SU-DHL-6 (cell line): ENCODE results near the gene SPEF1.
"Not testable (repeated sequence)": the region's sequence is repeated elsewhere in the genome, so short reads cannot be mapped to it uniquely, and the experiment has no call there.

Experiments used
- H2AFZ ChIP-seq: fragments of 200-600 bp; sonication (generic); 2 replicates; pipeline ENCODE4 v1.6.1; 2014; ENCODE audit warnings: low read depth, mild to moderate bottlenecking, moderate library complexity, mixed read lengths, antibody characterized with exemption, low read length; ENCODE audit not compliant: severe bottlenecking
- H3F3A ChIP-seq: fragments of 200-600 bp; shearing (Covaris generic); 2 replicates; pipeline ENCODE4 v1.6.0; 2016; ENCODE audit warnings: antibody characterized with exemption, mild to moderate bottlenecking; ENCODE audit not compliant: insufficient read depth
- H3K27ac ChIP-seq: fragments of 200-600 bp; sonication (generic); 2 replicates; pipeline ENCODE4 v1.5.1; 2016; ENCODE audit warnings: low read depth, mild to moderate bottlenecking, low read length, moderate library complexity, mixed read lengths
- H3K27me3 ChIP-seq: fragments of 200-600 bp; sonication (generic), shearing (Covaris generic); 2 replicates; pipeline ENCODE4 v1.6.0; 2014; ENCODE audit warnings: mild to moderate bottlenecking, low read length
- H3K36me3 ChIP-seq: fragments of 200-600 bp; sonication (generic); 2 replicates; pipeline ENCODE4 v1.6.1; 2014; ENCODE audit warnings: mild to moderate bottlenecking, low read length, mixed read lengths
- H3K4me2 ChIP-seq: fragments of 300-600, 200-600 bp; shearing (Covaris generic), sonication (generic); 2 replicates; pipeline ENCODE4 v1.6.0; 2014; ENCODE audit warnings: low read length, low read depth, mild to moderate bottlenecking; ENCODE audit not compliant: poor library complexity, severe bottlenecking
- H3K4me3 ChIP-seq: fragments of 200-600 bp; sonication (generic); 2 replicates; pipeline ENCODE4 v1.5.1; 2014; ENCODE audit warnings: antibody characterized with exemption, low read length, mild to moderate bottlenecking, mixed read lengths; ENCODE audit not compliant: insufficient read depth, poor library complexity, severe bottlenecking
- H3K79me2 ChIP-seq: fragments of 200-600 bp; sonication (generic); 2 replicates; pipeline ENCODE4 v1.6.1; 2014; ENCODE audit warnings: mild to moderate bottlenecking, low read length, moderate library complexity; ENCODE audit not compliant: insufficient read depth
- H3K9ac ChIP-seq: fragments of 200-600 bp; sonication (generic); 2 replicates; pipeline ENCODE4 v1.7.0; 2014; ENCODE audit warnings: mild to moderate bottlenecking, low read length
- H3K9me2 ChIP-seq: fragments of 200-600 bp; sonication (generic); replicated peaks from 2 replicates; pipeline ENCODE4 v1.6.1; 2014; ENCODE audit warnings: low read length; ENCODE audit not compliant: insufficient read depth
- H3K9me3 ChIP-seq: fragments of 200-600 bp; sonication (generic); 2 replicates; pipeline ENCODE4 v1.6.1; 2014; ENCODE audit warnings: low read length, mixed read lengths; ENCODE audit not compliant: insufficient read depth
- H4K20me1 ChIP-seq: fragments of 200-600 bp; sonication (generic); 2 replicates; pipeline ENCODE4 v1.6.1; 2014; ENCODE audit warnings: low read depth, mild to moderate bottlenecking, antibody characterized with exemption, low read length, moderate library complexity, mixed read lengths
- EZH2phosphoT487 ChIP-seq: fragments of 200-600 bp; sonication (generic), shearing (Covaris generic); conservative IDR thresholded peaks from 2 replicates; pipeline ENCODE4 v1.6.1; 2018; ENCODE audit warnings: mild to moderate bottlenecking, antibody characterized with exemption, low read length, moderate library complexity, mixed read lengths
- TF ChIP-seq, protein P1 (sequence below): fragments of 200-600 bp; sonication (generic); IDR thresholded peaks from one replicate; pipeline ENCODE4 v1.5.1; 2017; ENCODE audit warnings: antibody characterized with exemption, mild to moderate bottlenecking, low read length, moderate library complexity; ENCODE audit not compliant: insufficient read depth, poor library complexity, severe bottlenecking

SPEF1 gene, protein sequence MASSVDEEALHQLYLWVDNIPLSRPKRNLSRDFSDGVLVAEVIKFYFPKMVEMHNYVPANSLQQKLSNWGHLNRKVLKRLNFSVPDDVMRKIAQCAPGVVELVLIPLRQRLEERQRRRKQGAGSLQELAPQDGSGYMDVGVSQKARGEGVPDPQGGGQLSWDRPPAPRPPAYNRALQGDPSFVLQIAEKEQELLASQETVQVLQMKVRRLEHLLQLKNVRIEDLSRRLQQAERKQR

DNA sequence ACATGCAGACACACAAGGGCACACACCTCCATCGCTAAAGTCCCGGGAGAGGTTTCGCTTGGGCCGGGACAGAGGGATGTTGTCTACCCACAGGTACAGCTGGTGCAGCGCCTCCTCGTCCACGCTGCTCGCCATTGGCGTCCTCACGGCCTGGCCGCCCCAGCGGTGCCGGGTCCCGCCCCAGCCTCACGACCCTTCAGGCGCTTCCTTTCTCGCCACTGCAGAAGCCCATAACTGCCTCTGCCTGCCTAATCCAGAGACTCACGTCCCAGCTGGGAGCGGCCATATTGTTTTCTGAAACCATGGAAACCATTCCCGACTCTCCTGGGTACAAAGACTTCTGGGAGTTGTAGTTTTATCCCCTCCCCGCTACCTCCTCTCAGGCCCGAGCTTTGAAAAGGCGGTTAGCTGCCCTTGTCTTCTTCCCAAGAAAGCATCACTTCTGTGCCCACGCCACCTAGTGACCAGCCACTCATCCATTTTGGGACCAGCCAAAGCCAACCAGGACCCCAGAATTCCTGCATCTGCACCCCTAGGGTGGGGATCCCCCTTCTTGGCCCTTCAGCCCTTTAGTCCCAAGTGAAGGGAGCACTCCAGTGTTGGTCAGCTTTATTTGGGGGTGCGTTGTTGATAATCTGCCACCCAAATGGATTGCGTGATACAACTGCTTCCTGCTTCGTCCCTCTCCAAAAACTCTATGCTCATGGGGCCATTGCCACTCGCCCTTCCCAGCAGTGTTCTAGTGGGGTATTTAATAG lies at the start of gene SPEF1:
TSS of gene SPEF1 (minus strand) at position 296 of the 758 bp plus-strand sequence. CDS start at position 135, 161 bp downstream.
- Histone ChIP-seq H3K4me3 (no peak within 1 kb of the TSS), H3K9me2 (no peaks in the 10 kb centered on the region), H3K9ac (no peak within 1 kb of the TSS; the same call in 1 of the 2 replicates), H3K9me3 (no peaks in the 10 kb centered on the region), H3K4me2 (peak within 1 kb of the TSS; percentile 58), H3K27me3 (no peaks in the 10 kb centered on the region), H3K79me2 (no peaks in the 10 kb centered on the region; the same call in 1 of the 2 replicates), H2AFZ (no peak within 1 kb of the TSS), H3F3A (peaks cover 6% of the 10 kb centered on the region; the same call in 1 of the 2 replicates), H4K20me1 (no peaks in the 10 kb centered on the region), H3K36me3 (no peaks in the 10 kb centered on the region), H3K27ac (no peak within 1 kb of the TSS)
- TF ChIP-seq, protein P1, sequence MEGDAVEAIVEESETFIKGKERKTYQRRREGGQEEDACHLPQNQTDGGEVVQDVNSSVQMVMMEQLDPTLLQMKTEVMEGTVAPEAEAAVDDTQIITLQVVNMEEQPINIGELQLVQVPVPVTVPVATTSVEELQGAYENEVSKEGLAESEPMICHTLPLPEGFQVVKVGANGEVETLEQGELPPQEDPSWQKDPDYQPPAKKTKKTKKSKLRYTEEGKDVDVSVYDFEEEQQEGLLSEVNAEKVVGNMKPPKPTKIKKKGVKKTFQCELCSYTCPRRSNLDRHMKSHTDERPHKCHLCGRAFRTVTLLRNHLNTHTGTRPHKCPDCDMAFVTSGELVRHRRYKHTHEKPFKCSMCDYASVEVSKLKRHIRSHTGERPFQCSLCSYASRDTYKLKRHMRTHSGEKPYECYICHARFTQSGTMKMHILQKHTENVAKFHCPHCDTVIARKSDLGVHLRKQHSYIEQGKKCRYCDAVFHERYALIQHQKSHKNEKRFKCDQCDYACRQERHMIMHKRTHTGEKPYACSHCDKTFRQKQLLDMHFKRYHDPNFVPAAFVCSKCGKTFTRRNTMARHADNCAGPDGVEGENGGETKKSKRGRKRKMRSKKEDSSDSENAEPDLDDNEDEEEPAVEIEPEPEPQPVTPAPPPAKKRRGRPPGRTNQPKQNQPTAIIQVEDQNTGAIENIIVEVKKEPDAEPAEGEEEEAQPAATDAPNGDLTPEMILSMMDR = no peak
- TF ChIP-seq EZH2phosphoT487 = no peak

DNA sequence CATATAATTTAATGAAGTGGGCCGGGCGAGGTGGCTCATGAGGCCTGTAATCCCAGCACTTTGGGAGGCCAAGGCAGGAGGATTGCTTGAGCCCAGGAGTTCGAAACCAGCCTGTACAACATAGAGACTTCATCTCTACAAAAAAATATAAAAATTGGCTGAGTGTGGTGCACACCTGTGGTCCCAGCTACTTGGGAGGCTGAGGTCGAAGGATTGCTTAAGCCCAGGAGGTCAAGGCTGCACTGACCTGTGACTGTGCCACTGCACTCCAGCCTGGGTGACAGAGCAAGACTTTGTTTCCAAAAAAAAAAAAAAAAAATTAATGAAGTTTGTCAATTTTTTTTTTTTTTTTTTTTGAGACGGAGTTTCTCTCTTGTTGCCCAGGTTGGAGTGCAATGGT lies 48.6 kb upstream of the SPEF1 start:
- not testable (repeated sequence) for H3F3A ChIP-seq, H3K4me2 ChIP-seq, H3K27ac ChIP-seq, H2AFZ ChIP-seq, H3K9me2 ChIP-seq, H3K9ac ChIP-seq, H3K27me3 ChIP-seq, H4K20me1 ChIP-seq, H3K4me3 ChIP-seq, H3K36me3 ChIP-seq, H3K79me2 ChIP-seq, H3K9me3 ChIP-seq

DNA sequence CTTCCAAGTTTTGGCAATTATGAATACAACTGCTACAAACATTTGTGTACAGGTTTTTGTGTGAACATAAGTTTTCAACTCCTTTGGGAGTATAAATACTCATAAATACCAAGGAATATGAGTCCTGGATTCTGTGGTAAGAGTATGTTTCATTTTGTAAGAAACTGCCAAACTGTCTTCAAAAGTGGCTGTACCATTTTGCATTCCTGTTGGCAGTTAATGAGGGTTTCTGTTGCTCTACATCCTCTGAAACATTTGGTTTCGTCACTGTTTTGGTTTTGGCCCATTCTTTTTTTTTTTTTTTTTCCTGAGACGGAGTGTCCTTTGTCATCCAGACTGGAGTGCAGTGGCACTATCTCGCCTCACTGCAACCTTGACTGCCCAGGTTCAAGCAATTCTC lies 47.5 kb upstream of the SPEF1 start:
- Histone ChIP-seq H3K9me2 (no peaks in the 10 kb centered on the region), H3K9ac (no peak overlapping the region), H3K27me3 (no peaks in the 10 kb centered on the region), H3K79me2 (no peaks in the 10 kb centered on the region), H3K4me3 (no peak overlapping the region), H3K27ac (no peak overlapping the region), H3K4me2 (no peak overlapping the region), H3K36me3 (no peaks in the 10 kb centered on the region), H4K20me1 (no peaks in the 10 kb centered on the region), H3K9me3 (no peaks in the 10 kb centered on the region), H3F3A (no peaks in the 10 kb centered on the region), H2AFZ (no peak overlapping the region)
- TF ChIP-seq, protein P1 = no peak
- no peak for TF ChIP-seq EZH2phosphoT487

DNA sequence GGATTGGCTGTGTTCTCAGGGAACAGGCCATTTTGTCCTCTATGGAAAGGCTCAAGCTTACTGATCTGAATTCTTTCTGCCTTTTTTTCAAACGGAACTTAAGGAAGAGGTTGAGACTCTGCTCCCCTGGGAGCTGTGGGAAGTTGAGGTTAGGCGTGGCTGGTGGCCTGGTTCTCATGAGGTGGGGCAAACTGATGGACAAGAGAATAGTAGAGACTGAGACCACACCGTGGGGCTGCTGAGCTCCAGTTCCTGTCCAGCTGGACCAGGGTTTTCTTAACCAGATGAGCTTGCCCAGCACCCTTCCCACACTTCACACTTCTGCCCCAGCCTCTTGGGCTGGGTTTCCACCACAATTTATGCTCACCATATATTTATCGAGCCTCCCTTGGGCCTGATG lies 45.2 kb upstream of the SPEF1 start:
- Histone ChIP-seq H3K36me3 (no peaks in the 10 kb centered on the region), H4K20me1 (no peaks in the 10 kb centered on the region), H3K27ac (no peak overlapping the region), H3F3A (no peaks in the 10 kb centered on the region), H3K27me3 (no peaks in the 10 kb centered on the region), H3K79me2 (peaks cover 3% of the 10 kb centered on the region; the same call in 1 of the 2 replicates), H3K9ac (no peak overlapping the region), H3K4me3 (no peak overlapping the region), H3K4me2 (no peak overlapping the region), H3K9me2 (no peaks in the 10 kb centered on the region), H2AFZ (no peak overlapping the region), H3K9me3 (no peaks in the 10 kb centered on the region)
- no peak for TF ChIP-seq EZH2phosphoT487
- TF ChIP-seq, protein P1 = no peak
